Transverse colon (tissue), 4 donors: ENCODE data around the gene RASSF6.

ENCODE experiments used
- CTCF ChIP-seq, 5 experiments: fragments of 200-600 bp in 3 of 5; fragments of 450-650 bp in 2 of 5; sonication (generic) in 3 of 5; IDR thresholded peaks; 1 replicate in 2 of 5; 2 replicates in 3 of 5; pipeline ENCODE4 v1.5.1; 2016 to 2017; ENCODE audit warnings: antibody characterized with exemption in 5 of 5, inconsistent platforms in 3 of 5, mild to moderate bottlenecking in 2 of 5, moderate library complexity in 1 of 5
- EP300 ChIP-seq: sonication (generic); formaldehyde crosslinking; IDR thresholded peaks from one replicate; pipeline ENCODE4 v1.6.1; 2017; ENCODE audit warnings: antibody characterized with exemption, low read depth
- POLR2A ChIP-seq: fragments of 450-650 bp; IDR thresholded peaks from one replicate; pipeline ENCODE4 v1.6.1; 2016; ENCODE audit warnings: antibody characterized with exemption, mild to moderate bottlenecking, moderate library complexity
- POLR2AphosphoS5 ChIP-seq, 3 donors: sonication (generic); formaldehyde crosslinking; IDR thresholded peaks; one replicate each; pipeline ENCODE4 v1.6.1; 2016; ENCODE audit warnings: antibody characterized with exemption in 3 of 3

GRCh38 chr4:73538162-73538561, 82.1 kb downstream of the RASSF6 start:
- TF ChIP-seq POLR2A (no peak), CTCF (IDR thresholded peaks at IDR 0.05) (no peak), POLR2AphosphoS5 (IDR thresholded peaks at IDR 0.05) (no peak), EP300 (no peak)
